GM06990 (cell line): Measurements from ENCODE around the gene LHFPL3.

ENCODE experiments used
- DNase-seq: peaks from one replicate; pipeline ENCODE4 v3.0.0-alpha.2; 2011; ENCODE audit not compliant: insufficient read length; ENCODE audit errors: extremely low read depth
- H3K27me3 ChIP-seq: replicated peaks from 2 replicates; pipeline ENCODE4 v1.6.0; 2011; ENCODE audit warnings: low read length; ENCODE audit not compliant: control insufficient read depth, insufficient read depth
- H3K36me3 ChIP-seq: 2 replicates; pipeline ENCODE4 v1.5.1; 2011; ENCODE audit warnings: low read length; ENCODE audit not compliant: control insufficient read depth, insufficient read depth
- H3K4me3 ChIP-seq: replicated peaks from 2 replicates; pipeline ENCODE4 v1.5.1; 2011; ENCODE audit warnings: low read depth, mild to moderate bottlenecking, control low read depth, low read length
- TF ChIP-seq, protein P1 (sequence below): IDR thresholded peaks from 2 replicates; pipeline ENCODE4 v1.5.1; 2011; ENCODE audit warnings: low read length, control low read depth, mild to moderate bottlenecking, inconsistent platforms; ENCODE audit not compliant: insufficient read depth, poor library complexity, severe bottlenecking

Gene LHFPL3

DNA sequence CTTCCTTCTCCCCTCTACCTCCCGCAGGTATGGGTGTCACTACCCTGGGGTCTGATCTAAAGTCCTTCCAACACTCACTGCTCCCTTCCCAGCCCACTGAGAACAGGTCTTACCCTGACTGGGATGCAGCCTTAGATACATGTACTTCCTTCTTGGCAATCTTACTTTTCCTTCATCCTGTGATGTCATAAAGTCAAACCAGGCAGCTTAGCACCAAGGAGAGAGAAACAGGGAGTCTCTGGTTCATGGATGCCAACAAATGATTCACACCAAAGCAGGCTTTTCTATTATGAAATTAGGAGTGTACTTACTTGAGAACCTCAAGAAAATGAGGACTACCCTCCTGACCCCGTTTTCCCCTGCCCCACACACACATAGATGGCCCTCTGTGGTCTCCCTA lies 574.6 kb downstream of the LHFPL3 start:
- Histone ChIP-seq H3K4me3 (no peak overlapping the region), H3K27me3 (no peaks in the 10 kb centered on the region), H3K36me3 (no peaks in the 10 kb centered on the region)
- no peak for DNase-seq
- TF ChIP-seq, protein P1, sequence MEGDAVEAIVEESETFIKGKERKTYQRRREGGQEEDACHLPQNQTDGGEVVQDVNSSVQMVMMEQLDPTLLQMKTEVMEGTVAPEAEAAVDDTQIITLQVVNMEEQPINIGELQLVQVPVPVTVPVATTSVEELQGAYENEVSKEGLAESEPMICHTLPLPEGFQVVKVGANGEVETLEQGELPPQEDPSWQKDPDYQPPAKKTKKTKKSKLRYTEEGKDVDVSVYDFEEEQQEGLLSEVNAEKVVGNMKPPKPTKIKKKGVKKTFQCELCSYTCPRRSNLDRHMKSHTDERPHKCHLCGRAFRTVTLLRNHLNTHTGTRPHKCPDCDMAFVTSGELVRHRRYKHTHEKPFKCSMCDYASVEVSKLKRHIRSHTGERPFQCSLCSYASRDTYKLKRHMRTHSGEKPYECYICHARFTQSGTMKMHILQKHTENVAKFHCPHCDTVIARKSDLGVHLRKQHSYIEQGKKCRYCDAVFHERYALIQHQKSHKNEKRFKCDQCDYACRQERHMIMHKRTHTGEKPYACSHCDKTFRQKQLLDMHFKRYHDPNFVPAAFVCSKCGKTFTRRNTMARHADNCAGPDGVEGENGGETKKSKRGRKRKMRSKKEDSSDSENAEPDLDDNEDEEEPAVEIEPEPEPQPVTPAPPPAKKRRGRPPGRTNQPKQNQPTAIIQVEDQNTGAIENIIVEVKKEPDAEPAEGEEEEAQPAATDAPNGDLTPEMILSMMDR: no peak

GRCh38 chr7:104903846-104904245 lies 575.4 kb downstream of the LHFPL3 start:
- H3K36me3 ChIP-seq: no peaks in the 10 kb centered on the region
- no peak overlapping the region for H3K4me3 ChIP-seq
- no peak for DNase-seq
- TF ChIP-seq, protein P1: no peak
- H3K27me3 ChIP-seq: no peaks in the 10 kb centered on the region

DNA sequence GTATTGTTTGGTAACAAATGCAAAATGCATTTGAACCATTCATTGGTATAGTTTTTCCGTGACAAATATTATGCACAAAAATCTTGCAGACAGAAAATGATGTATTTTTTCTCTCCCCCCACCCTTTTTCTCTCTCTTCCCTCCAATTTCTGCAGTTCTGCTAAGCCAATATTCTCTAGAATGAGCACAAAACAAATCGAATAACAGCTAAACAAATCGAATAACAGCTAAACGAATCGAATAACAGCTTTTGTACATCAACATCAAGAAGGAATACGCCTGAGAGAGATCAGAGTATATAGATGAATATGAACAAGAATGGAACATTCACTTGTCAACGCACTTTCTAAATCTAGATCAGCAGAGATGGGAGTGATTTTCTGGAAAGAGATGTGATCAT lies 577.6 kb downstream of the LHFPL3 start:
- no peaks in the 10 kb centered on the region for H3K36me3 ChIP-seq
- TF ChIP-seq, protein P1: no peak
- H3K27me3 ChIP-seq: no peaks in the 10 kb centered on the region
- H3K4me3 ChIP-seq: no peak overlapping the region
- no peak for DNase-seq

DNA sequence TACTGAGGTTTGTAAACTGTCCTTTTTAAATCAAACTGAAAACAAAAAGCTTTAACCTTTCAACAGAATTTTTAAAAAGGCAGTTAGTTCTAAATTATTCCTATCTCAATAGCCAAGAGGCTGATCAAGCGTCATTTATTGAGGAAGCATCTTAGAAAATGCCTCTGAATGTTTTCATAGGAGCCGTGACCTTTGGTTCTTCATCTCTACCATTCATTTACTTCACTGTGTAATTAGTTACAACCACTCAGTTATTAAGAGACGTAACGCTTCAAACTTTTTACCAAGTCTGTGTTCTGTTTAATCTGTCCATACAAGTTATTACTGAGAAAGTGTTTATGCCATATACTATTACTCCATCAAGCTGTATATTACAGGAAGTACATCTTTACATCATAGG lies 578.2 kb downstream of the LHFPL3 start:
- Histone ChIP-seq H3K27me3 (no peaks in the 10 kb centered on the region), H3K4me3 (no peak overlapping the region), H3K36me3 (no peaks in the 10 kb centered on the region)
- TF ChIP-seq, protein P1: no peak
- no peak for DNase-seq

DNA sequence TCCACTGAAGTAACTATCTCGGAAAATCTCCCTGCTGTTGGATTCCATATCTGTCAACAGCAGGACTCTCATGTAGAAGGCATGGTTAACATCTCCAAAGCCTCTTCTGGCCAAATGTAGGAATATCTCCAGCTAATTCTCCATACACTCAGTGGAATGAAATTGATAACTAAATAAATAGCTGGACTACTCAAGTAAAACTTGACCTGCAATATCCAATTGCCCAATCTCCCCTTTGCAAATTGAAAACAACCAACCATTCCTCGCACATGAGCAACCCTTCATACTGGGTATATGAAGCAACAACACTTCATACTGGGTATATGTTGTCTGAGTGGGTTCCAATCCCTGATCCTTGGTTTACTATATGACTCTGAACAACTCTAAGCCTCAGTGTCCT lies 580.2 kb downstream of the LHFPL3 start:
- Histone ChIP-seq H3K4me3 (no peak overlapping the region), H3K27me3 (no peaks in the 10 kb centered on the region), H3K36me3 (no peaks in the 10 kb centered on the region)
- DNase-seq: no peak
- TF ChIP-seq, protein P1: no peak

- H3K4me3 ChIP-seq: no peak overlapping the region
- TF ChIP-seq, protein P1: no peak
- H3K36me3 ChIP-seq: no peaks in the 10 kb centered on the region
- DNase-seq: no peak
- H3K27me3 ChIP-seq: no peaks in the 10 kb centered on the region
Observed at GRCh38 chr7:104909096-104909495, 580.7 kb downstream of the LHFPL3 start.
